SK-MEL-5 (cell line): Measurements from ENCODE around the gene ATP6V0A1. TPM values are rescaled to one million over a fixed set of nuclear protein-coding genes. Genes with fewer than 3 reads are reported as not detected.
"Not testable (repeated sequence)": the region's sequence is repeated elsewhere in the genome, so short reads cannot be mapped to it uniquely, and the experiment has no call there.

Source experiments
- DNase-seq: peaks from one replicate; pipeline ENCODE4 v3.0.0-alpha.2; 2016; ENCODE audit warnings: low read depth, low spot score
- in situ Hi-C: cut with HindIII; loops from 2 replicates; pipeline ENCODE4 v1.10.0; 2016; ENCODE audit warnings: low sequenced_read_pairs, high pct_unique_total_duplicates, low pct_unique_long_range_greater_than_20kb
- total RNA-seq: library from RNA; depleted of rRNA; stranded (reverse); fragments of >200 nt; shearing (Covaris generic); gene quantifications from 2 replicates; pipeline ENCODE4 v1.2.3, GENCODE V29; 2014

ATP6V0A1 gene
- total RNA-seq, 1 experiment from 2014 or later: 59.0 TPM

- no peak for DNase-seq
- in situ Hi-C loops: no loop called here
Measured at GRCh38 chr17:42459801-42460281, 1.2 kb downstream of the ATP6V0A1 start.

- DNase-seq: no peak
- in situ Hi-C loops: no loop called here
Measured at GRCh38 chr17:42460371-42460770, 1.7 kb downstream of the ATP6V0A1 start.

- in situ Hi-C loops: no loop called here
- no peak for DNase-seq
Measured at GRCh38 chr17:42463976-42464400, 5.3 kb downstream of the ATP6V0A1 start.

- in situ Hi-C loops: no loop called here
- no peak for DNase-seq
Measured at GRCh38 chr17:42467889-42468288, 9.2 kb downstream of the ATP6V0A1 start.

- in situ Hi-C loops: no loop called here
- no peak for DNase-seq
Measured at GRCh38 chr17:42472709-42473521, 14.2 kb downstream of the ATP6V0A1 start.

GRCh38 chr17:42474276-42474675, 15.6 kb downstream of the ATP6V0A1 start:
- DNase-seq: no peak
- in situ Hi-C loops: no loop called here

GRCh38 chr17:42475121-42475520, 16.4 kb downstream of the ATP6V0A1 start:
- DNase-seq: no peak
- in situ Hi-C loops: no loop called here

GRCh38 chr17:42475835-42476234, 17.2 kb downstream of the ATP6V0A1 start:
- in situ Hi-C loops: no loop called here
- DNase-seq: peak; percentile 29

GRCh38 chr17:42476411-42476810, 17.7 kb downstream of the ATP6V0A1 start:
- in situ Hi-C loops: no loop called here
- DNase-seq: no peak

- in situ Hi-C loops: no loop called here
- no peak for DNase-seq
Measured at GRCh38 chr17:42477173-42477572, 18.5 kb downstream of the ATP6V0A1 start.

GRCh38 chr17:42477824-42478223, 19.1 kb downstream of the ATP6V0A1 start:
- in situ Hi-C loops, DNase-seq: not testable (repeated sequence)

- no peak for DNase-seq
- in situ Hi-C loops: no loop called here
Measured at GRCh38 chr17:42484304-42484703, 25.6 kb downstream of the ATP6V0A1 start.

GRCh38 chr17:42485680-42486079, 27.0 kb downstream of the ATP6V0A1 start:
- DNase-seq: no peak
- in situ Hi-C loops: no loop called here

- in situ Hi-C loops: no loop called here
Measured at GRCh38 chr17:42488032-42488431, 29.4 kb downstream of the ATP6V0A1 start.

GRCh38 chr17:42493319-42493718, 34.6 kb downstream of the ATP6V0A1 start:
- in situ Hi-C loops: no loop called here
- DNase-seq: no peak

More at GRCh38 chr17:42488032-42488431, 29.4 kb downstream of the ATP6V0A1 start:
- no peak for DNase-seq

- no peak for DNase-seq
- in situ Hi-C loops: no loop called here
Measured at GRCh38 chr17:42494673-42495072, 36.0 kb downstream of the ATP6V0A1 start.

- in situ Hi-C loops: no loop called here
- no peak for DNase-seq
Measured at GRCh38 chr17:42498828-42499227, 40.1 kb downstream of the ATP6V0A1 start.

- in situ Hi-C loops: loop anchor here (25.0 kb wide), 1 partner anchor 190 kb away; no protein-coding TSS in a partner anchor
- no peak for DNase-seq
Measured at GRCh38 chr17:42502091-42502490, 43.4 kb downstream of the ATP6V0A1 start.

- in situ Hi-C loops: loop anchor here (25.0 kb wide), 1 partner anchor 191 kb away; no protein-coding TSS in a partner anchor
- no peak for DNase-seq
Measured at GRCh38 chr17:42502926-42503325, 44.2 kb downstream of the ATP6V0A1 start.
